Liver (tissue), 3 donors: ENCODE results near the gene MAP3K19.

ENCODE experiments used
- HNF4A ChIP-seq, 2 donors: conservative IDR thresholded peaks; 2 replicates each; pipeline ENCODE4 v1.6.1; 2016; ENCODE audit warnings: antibody characterized with exemption in 2 of 2, mild to moderate bottlenecking in 2 of 2
- JUND ChIP-seq, 2 donors: IDR thresholded peaks; 2 replicates each; pipeline ENCODE4 v1.6.1; 2016; ENCODE audit warnings: antibody characterized with exemption in 2 of 2
- RAD21 ChIP-seq, 2 donors: IDR thresholded peaks; 2 replicates each; pipeline ENCODE4 v1.6.1; 2016; ENCODE audit warnings: antibody characterized with exemption in 2 of 2, mild to moderate bottlenecking in 2 of 2
- SP1 ChIP-seq: IDR thresholded peaks from 2 replicates; pipeline ENCODE4 v1.6.1; 2018; ENCODE audit warnings: antibody characterized with exemption, mild to moderate bottlenecking
- YY1 ChIP-seq: IDR thresholded peaks from 2 replicates; pipeline ENCODE4 v1.6.1; 2016; ENCODE audit warnings: antibody characterized with exemption, mild to moderate bottlenecking
- TF ChIP-seq, protein P1 (sequence below): IDR thresholded peaks from 2 replicates; pipeline ENCODE4 v1.6.1; 2016; ENCODE audit warnings: antibody characterized with exemption
- TF ChIP-seq, protein P2 (sequence below): fragments of 150-350 bp; IDR thresholded peaks from 2 replicates; pipeline ENCODE4 v1.5.1; 2017; ENCODE audit warnings: improper control_type of control experiment, low read depth, low read length; ENCODE audit not compliant: missing input control
- TF ChIP-seq, protein P3 (sequence below): IDR thresholded peaks from 2 replicates; pipeline ENCODE4 v1.6.1; 2016; ENCODE audit warnings: antibody characterized with exemption, mild to moderate bottlenecking
- donor health status: healthy.
- donor health status: healthy.

DNA sequence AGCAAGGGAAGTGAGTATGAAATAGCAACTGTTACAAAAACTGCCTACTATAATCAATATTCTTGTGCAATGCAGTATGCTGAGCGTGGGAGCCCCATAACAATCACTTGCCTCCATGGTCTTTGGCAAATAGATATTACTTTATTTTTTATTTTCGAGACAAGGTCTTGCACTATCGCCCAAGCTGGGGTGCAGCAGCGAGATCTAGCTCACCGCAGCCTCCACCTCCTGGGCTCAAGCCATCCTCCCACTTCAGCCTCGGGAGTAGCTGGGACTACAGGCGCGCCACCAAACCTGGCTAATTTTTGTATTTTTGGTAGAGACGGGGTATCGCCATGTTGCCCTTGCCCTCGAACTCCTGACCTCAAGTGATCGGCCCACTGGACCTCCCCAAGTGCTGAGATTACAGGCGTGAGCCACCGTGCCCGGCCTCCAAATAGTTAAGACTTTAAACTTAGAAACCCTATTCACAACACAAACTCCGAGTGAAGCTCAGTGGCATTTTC, 129.8 kb downstream of the MAP3K19 start:
- TF ChIP-seq, protein P1, sequence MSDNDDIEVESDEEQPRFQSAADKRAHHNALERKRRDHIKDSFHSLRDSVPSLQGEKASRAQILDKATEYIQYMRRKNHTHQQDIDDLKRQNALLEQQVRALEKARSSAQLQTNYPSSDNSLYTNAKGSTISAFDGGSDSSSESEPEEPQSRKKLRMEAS, result no peak
- TF ChIP-seq JUND (IDR thresholded peaks at IDR 0.05) (no peak), HNF4A (conservative IDR thresholded peaks at IDR 0.05) (peak; percentile 13 to 16), SP1 (no peak), YY1 (no peak), RAD21 (IDR thresholded peaks at IDR 0.05) (peak; percentile 9)
- TF ChIP-seq, protein P2, sequence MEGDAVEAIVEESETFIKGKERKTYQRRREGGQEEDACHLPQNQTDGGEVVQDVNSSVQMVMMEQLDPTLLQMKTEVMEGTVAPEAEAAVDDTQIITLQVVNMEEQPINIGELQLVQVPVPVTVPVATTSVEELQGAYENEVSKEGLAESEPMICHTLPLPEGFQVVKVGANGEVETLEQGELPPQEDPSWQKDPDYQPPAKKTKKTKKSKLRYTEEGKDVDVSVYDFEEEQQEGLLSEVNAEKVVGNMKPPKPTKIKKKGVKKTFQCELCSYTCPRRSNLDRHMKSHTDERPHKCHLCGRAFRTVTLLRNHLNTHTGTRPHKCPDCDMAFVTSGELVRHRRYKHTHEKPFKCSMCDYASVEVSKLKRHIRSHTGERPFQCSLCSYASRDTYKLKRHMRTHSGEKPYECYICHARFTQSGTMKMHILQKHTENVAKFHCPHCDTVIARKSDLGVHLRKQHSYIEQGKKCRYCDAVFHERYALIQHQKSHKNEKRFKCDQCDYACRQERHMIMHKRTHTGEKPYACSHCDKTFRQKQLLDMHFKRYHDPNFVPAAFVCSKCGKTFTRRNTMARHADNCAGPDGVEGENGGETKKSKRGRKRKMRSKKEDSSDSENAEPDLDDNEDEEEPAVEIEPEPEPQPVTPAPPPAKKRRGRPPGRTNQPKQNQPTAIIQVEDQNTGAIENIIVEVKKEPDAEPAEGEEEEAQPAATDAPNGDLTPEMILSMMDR, result no peak
- TF ChIP-seq, protein P3, sequence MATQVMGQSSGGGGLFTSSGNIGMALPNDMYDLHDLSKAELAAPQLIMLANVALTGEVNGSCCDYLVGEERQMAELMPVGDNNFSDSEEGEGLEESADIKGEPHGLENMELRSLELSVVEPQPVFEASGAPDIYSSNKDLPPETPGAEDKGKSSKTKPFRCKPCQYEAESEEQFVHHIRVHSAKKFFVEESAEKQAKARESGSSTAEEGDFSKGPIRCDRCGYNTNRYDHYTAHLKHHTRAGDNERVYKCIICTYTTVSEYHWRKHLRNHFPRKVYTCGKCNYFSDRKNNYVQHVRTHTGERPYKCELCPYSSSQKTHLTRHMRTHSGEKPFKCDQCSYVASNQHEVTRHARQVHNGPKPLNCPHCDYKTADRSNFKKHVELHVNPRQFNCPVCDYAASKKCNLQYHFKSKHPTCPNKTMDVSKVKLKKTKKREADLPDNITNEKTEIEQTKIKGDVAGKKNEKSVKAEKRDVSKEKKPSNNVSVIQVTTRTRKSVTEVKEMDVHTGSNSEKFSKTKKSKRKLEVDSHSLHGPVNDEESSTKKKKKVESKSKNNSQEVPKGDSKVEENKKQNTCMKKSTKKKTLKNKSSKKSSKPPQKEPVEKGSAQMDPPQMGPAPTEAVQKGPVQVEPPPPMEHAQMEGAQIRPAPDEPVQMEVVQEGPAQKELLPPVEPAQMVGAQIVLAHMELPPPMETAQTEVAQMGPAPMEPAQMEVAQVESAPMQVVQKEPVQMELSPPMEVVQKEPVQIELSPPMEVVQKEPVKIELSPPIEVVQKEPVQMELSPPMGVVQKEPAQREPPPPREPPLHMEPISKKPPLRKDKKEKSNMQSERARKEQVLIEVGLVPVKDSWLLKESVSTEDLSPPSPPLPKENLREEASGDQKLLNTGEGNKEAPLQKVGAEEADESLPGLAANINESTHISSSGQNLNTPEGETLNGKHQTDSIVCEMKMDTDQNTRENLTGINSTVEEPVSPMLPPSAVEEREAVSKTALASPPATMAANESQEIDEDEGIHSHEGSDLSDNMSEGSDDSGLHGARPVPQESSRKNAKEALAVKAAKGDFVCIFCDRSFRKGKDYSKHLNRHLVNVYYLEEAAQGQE, result peak; percentile 6
